Large intestine (tissue), 3 donors: Measurements from ENCODE around the gene SRSF9. TPM values are rescaled to one million over a fixed set of nuclear protein-coding genes. Genes with fewer than 3 reads are reported as not detected.

ENCODE experiments used
- DNase-seq, 2 donors: peaks; one replicate each; pipeline versions ENCODE4 v3.0.0 to v3.0.0-alpha.2; 2013
- H3K27ac ChIP-seq: one replicate; pipeline ENCODE4 v1.5.1; 2013; ENCODE audit warnings: low read length
- H3K27me3 ChIP-seq: 2 replicates; pipeline ENCODE4 v1.6.1; 2013; ENCODE audit warnings: low read length; ENCODE audit not compliant: control insufficient read depth, insufficient read depth
- H3K36me3 ChIP-seq: 2 replicates; pipeline ENCODE4 v1.6.1; 2013; ENCODE audit warnings: low read length; ENCODE audit not compliant: control insufficient read depth, insufficient read depth
- H3K4me1 ChIP-seq: one replicate; pipeline ENCODE4 v1.6.1; 2013; ENCODE audit warnings: low read length; ENCODE audit not compliant: control insufficient read depth, insufficient read depth
- H3K4me3 ChIP-seq: one replicate; pipeline ENCODE4 v1.5.1; 2013; ENCODE audit warnings: low read length
- H3K9me3 ChIP-seq: one replicate; pipeline ENCODE4 v1.6.1; 2013; ENCODE audit warnings: mild to moderate bottlenecking, low read depth, low read length, moderate library complexity; ENCODE audit not compliant: control insufficient read depth
- WGBS: methylation state at CpG from one replicate; pipeline ENCODE4 v1.1.5; 2013; ENCODE audit warnings: low lambda C conversion rate; ENCODE audit not compliant: insufficient coverage; 5-methylcytosine and 5-hydroxymethylcytosine counted together
- polyA plus RNA-seq: library from polyadenylated mRNA; unstranded; fragments of 120-200 nt; gene quantifications from one replicate; pipeline ENCODE4 v1.2.1, GENCODE V29; 2013

SRSF9 gene
- polyA plus RNA-seq, 1 donor: 138 TPM

DNA sequence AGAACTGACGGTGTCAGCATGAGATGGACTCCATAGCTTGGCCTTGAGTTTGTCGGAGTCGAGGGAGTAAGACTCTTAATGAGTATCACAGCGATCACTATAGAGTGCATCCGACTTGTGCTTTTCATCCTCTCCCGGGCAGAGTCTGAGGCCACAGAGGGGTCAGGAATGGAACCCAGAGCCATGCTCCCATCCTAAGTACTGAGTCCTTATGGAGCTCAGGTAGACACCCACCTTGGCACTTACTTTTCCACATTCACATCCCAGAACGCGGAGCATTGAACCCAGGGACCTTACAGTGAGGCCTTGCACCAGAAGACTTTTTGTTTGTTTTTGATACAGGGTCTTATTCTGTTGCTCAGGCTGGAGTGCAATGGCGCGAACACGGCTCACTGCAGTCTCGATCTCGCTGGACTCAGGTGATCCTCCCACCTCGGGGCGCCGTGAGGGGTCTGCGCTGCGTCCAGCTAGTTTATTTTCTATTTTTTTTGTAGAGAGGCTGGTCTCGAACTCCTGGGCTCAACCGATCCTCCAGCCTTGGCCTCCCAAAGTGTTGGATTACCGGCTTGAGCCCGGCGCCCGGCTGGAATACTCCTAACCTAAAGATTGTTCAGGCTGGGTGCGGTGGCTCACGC is 719 bp upstream of the SRSF9 start:
- DNase-seq: no peak
- 73% methylated on average over 3 of the region's 26 CpGs for WGBS
- H3K4me3 ChIP-seq: peak overlapping the region; percentile 77
- no peaks in the 10 kb centered on the region for H3K9me3 ChIP-seq
- H3K27ac ChIP-seq: peak overlapping the region; percentile 53
- H3K4me1 ChIP-seq: peaks cover 8% of the 10 kb centered on the region
- peaks cover 12% of the 10 kb centered on the region for H3K36me3 ChIP-seq
- H3K27me3 ChIP-seq: no peaks in the 10 kb centered on the region

- Histone ChIP-seq H3K4me3 (peak overlapping the region; percentile 77), H3K27me3 (no peaks in the 10 kb centered on the region), H3K27ac (peak overlapping the region; percentile 78), H3K36me3 (peaks cover 24% of the 10 kb centered on the region), H3K9me3 (no peaks in the 10 kb centered on the region), H3K4me1 (peaks cover 8% of the 10 kb centered on the region)
- DNase-seq: peak in 1 of 2 donors; percentile 54
- no CpG with 5 or more reads among the region's 57 CpGs for WGBS
Observed at GRCh38 chr12:120468821-120469449, 613 bp downstream of the SRSF9 start.

GRCh38 chr12:120468325-120468820 is 1.2 kb downstream of the SRSF9 start:
- peaks cover 29% of the 10 kb centered on the region for H3K36me3 ChIP-seq
- no CpG with 5 or more reads among the region's 23 CpGs for WGBS
- H3K27me3 ChIP-seq: no peaks in the 10 kb centered on the region
- peak overlapping the region; percentile 78 for H3K27ac ChIP-seq
- no peak for DNase-seq
- peaks cover 8% of the 10 kb centered on the region for H3K4me1 ChIP-seq
- H3K4me3 ChIP-seq: peak overlapping the region; percentile 77
- no peaks in the 10 kb centered on the region for H3K9me3 ChIP-seq

GRCh38 chr12:120467439-120467838 is 2.1 kb downstream of the SRSF9 start:
- DNase-seq: no peak
- H3K36me3 ChIP-seq: peaks cover 39% of the 10 kb centered on the region
- H3K4me3 ChIP-seq: no peak overlapping the region
- WGBS: no CpG with 5 or more reads among the region's 6 CpGs
- no peaks in the 10 kb centered on the region for H3K27me3 ChIP-seq
- no peaks in the 10 kb centered on the region for H3K9me3 ChIP-seq
- H3K4me1 ChIP-seq: peaks cover 8% of the 10 kb centered on the region
- no peak overlapping the region for H3K27ac ChIP-seq

- WGBS: 83% methylated on average over 1 of the region's 8 CpGs
- no peak overlapping the region for H3K27ac ChIP-seq
Observed at GRCh38 chr12:120466560-120467315, 2.8 kb downstream of the SRSF9 start.

GRCh38 chr12:120465756-120466155 is 3.8 kb downstream of the SRSF9 start:
- no peaks in the 10 kb centered on the region for H3K9me3 ChIP-seq
- peaks cover 54% of the 10 kb centered on the region for H3K36me3 ChIP-seq
- H3K4me1 ChIP-seq: peaks cover 8% of the 10 kb centered on the region
- H3K4me3 ChIP-seq: no peak overlapping the region
- H3K27ac ChIP-seq: no peak overlapping the region
- no peaks in the 10 kb centered on the region for H3K27me3 ChIP-seq
- 43% methylated on average over 5 of the region's 5 CpGs for WGBS
- no peak for DNase-seq

More at GRCh38 chr12:120466560-120467315, 2.8 kb downstream of the SRSF9 start:
- Histone ChIP-seq H3K4me3 (no peak overlapping the region), H3K36me3 (peaks cover 46% of the 10 kb centered on the region), H3K4me1 (peaks cover 8% of the 10 kb centered on the region), H3K27me3 (no peaks in the 10 kb centered on the region), H3K9me3 (no peaks in the 10 kb centered on the region)
- no peak for DNase-seq

- Histone ChIP-seq H3K27ac (no peak overlapping the region), H3K9me3 (no peaks in the 10 kb centered on the region), H3K27me3 (no peaks in the 10 kb centered on the region), H3K4me1 (peaks cover 5% of the 10 kb centered on the region), H3K36me3 (peaks cover 70% of the 10 kb centered on the region), H3K4me3 (no peak overlapping the region)
- no peak for DNase-seq
- whole genome bisulfite sequencing: 100% methylated on average over 2 of the region's 5 CpGs
Observed at GRCh38 chr12:120463712-120464111, 5.8 kb downstream of the SRSF9 start.

DNA sequence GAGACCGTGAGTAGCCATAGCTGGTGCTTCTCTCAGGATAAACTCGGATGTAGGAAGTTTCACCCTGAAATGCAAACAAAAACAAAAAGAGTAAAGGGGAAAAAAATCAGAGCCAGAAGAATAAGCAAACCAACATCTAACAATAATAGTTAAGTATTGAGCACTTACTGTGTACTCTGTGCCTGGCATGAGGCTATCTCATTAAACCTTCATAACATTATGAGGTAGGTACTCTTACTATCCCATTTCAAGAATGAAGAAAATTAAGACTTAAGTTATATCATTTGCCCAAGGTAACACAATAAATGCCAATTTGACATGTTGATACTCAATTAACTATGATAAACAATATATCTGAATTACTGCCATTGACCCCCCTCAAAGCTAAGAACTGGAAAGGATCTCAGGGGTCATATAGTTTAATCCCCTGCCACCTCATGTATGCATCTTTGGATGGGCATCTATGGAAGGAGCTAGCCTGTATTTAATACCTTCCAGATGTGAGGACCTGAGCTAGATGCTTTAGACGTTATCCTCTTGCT is 7.4 kb downstream of the SRSF9 start:
- WGBS: 40% methylated on average over 1 of the region's 3 CpGs
- DNase-seq: no peak
- Histone ChIP-seq H3K4me1 (no peaks in the 10 kb centered on the region), H3K36me3 (peaks cover 83% of the 10 kb centered on the region), H3K27ac (no peak overlapping the region), H3K9me3 (no peaks in the 10 kb centered on the region), H3K4me3 (no peak overlapping the region), H3K27me3 (no peaks in the 10 kb centered on the region)

DNA sequence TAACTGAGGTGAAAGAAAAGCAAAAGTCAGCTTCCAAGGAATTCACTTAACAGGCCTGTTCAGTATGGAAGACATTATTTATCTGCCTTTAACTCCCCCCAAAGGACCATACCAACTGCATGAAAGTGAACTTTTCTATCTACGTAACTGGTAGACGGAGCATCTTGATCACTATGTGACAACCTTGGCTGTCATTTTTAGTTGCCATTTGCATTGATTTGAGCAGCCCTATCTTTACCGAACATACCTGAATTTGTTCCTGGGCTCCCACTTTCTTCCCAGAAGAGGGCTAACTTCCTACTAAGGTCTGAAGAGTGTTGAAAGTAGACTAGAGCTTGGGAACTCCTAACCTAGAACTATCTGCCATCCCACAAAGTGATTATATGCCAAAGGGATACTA is 9.4 kb downstream of the SRSF9 start:
- H3K27me3 ChIP-seq: no peaks in the 10 kb centered on the region
- H3K36me3 ChIP-seq: peaks cover 88% of the 10 kb centered on the region
- H3K4me3 ChIP-seq: no peak overlapping the region
- no peaks in the 10 kb centered on the region for H3K4me1 ChIP-seq
- no peak overlapping the region for H3K27ac ChIP-seq
- no peak for DNase-seq
- no peaks in the 10 kb centered on the region for H3K9me3 ChIP-seq
- no CpG with 5 or more reads among the region's 3 CpGs for WGBS

DNA sequence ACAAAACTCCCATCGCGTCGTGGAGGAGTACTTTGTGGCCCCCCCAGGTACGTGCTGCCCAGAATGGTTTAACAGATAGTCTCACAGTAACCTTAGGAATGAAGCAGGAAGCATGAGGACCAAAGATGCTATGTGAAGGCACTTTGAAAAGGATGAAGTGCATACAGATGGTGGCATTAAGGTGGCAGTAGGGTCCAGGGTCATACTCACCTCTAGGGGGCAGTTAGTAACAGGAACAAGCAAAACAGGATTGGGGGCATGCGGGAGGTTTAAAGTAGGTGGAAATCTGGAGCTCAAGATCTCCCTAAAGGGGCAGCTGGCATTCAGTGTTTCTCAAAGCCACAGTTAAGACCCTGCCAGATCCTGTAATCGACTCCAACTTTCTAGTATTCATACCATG is 12.4 kb downstream of the SRSF9 start:
- peaks cover 67% of the 10 kb centered on the region for H3K36me3 ChIP-seq
- no peak overlapping the region for H3K4me3 ChIP-seq
- no peak overlapping the region for H3K27ac ChIP-seq
- H3K27me3 ChIP-seq: no peaks in the 10 kb centered on the region
- H3K4me1 ChIP-seq: peaks cover 8% of the 10 kb centered on the region
- DNase-seq: no peak
- 60% methylated on average over 1 of the region's 6 CpGs for WGBS
- no peaks in the 10 kb centered on the region for H3K9me3 ChIP-seq
